Hepatocyte (in vitro differentiated cells): ENCODE measurements around the gene RGCC. TPM values are rescaled to one million over a fixed set of nuclear protein-coding genes. Genes with fewer than 3 reads are reported as not detected.

Experiments used
- DNase-seq: peaks from one replicate; pipeline ENCODE4 v3.0.0-alpha.2; 2016; ENCODE audit warnings: low spot score
- H2AFZ ChIP-seq: fragments of 200-600 bp; sonication (generic); 2 replicates; pipeline ENCODE4 v1.6.0; 2016; ENCODE audit warnings: antibody characterized with exemption, mild to moderate bottlenecking
- H3K27ac ChIP-seq: fragments of 200-600 bp; sonication (generic); 2 replicates; pipeline ENCODE4 v1.5.1; 2016; ENCODE audit warnings: mild to moderate bottlenecking
- H3K27me3 ChIP-seq: fragments of 200-600 bp; sonication (generic); 2 replicates; pipeline ENCODE4 v1.6.1; 2016
- H3K36me3 ChIP-seq: fragments of 200-600 bp; sonication (generic); replicated peaks from 2 replicates; pipeline ENCODE4 v1.5.1; 2016; ENCODE audit warnings: low read depth; ENCODE audit not compliant: insufficient read depth
- H3K4me1 ChIP-seq: fragments of 200-600 bp; sonication (generic); 2 replicates; pipeline ENCODE4 v1.5.1; 2016; ENCODE audit warnings: mild to moderate bottlenecking, moderate library complexity; ENCODE audit not compliant: insufficient read depth
- H3K4me2 ChIP-seq: fragments of 200-600 bp; sonication (generic); 2 replicates; pipeline ENCODE4 v1.6.0; 2016
- H3K4me3 ChIP-seq: fragments of 200-600 bp; sonication (generic); 2 replicates; pipeline ENCODE4 v1.5.1; 2016; ENCODE audit warnings: mild to moderate bottlenecking
- H3K79me2 ChIP-seq: fragments of 200-600 bp; sonication (generic); 2 replicates; pipeline ENCODE4 v1.6.0; 2017; ENCODE audit warnings: mild to moderate bottlenecking
- H3K9me2 ChIP-seq: fragments of 200-600 bp; sonication (generic); replicated peaks from 2 replicates; pipeline ENCODE4 v1.6.0; 2017; ENCODE audit warnings: mild to moderate bottlenecking; ENCODE audit not compliant: insufficient read depth
- H3K9me3 ChIP-seq: fragments of 200-600 bp; sonication (generic); 2 replicates; pipeline ENCODE4 v1.5.1; 2016; ENCODE audit warnings: low read depth, mild to moderate bottlenecking
- H4K20me1 ChIP-seq: fragments of 200-600 bp; sonication (generic); 2 replicates; pipeline ENCODE4 v1.6.0; 2016; ENCODE audit warnings: mild to moderate bottlenecking; ENCODE audit not compliant: insufficient read depth, poor library complexity, severe bottlenecking
- CTCF ChIP-seq: fragments of 200-600 bp; sonication (generic); IDR thresholded peaks from 2 replicates; pipeline ENCODE4 v1.5.1; 2016; ENCODE audit warnings: antibody characterized with exemption, mild to moderate bottlenecking; ENCODE audit not compliant: poor library complexity
- EZH2 ChIP-seq: fragments of 200-600 bp; sonication (generic); IDR thresholded peaks from 2 replicates; pipeline ENCODE4 v1.6.1; 2016; ENCODE audit warnings: antibody characterized with exemption, mild to moderate bottlenecking, borderline replicate concordance
- EZH2phosphoT487 ChIP-seq: fragments of 200-600 bp; sonication (generic); IDR thresholded peaks from one replicate; pipeline ENCODE4 v1.6.1; 2018; ENCODE audit warnings: antibody characterized with exemption, mild to moderate bottlenecking, low read depth, moderate library complexity; ENCODE audit not compliant: unreplicated experiment, severe bottlenecking
- WGBS: methylation state at CpG from one replicate; pipeline ENCODE4 v1.1.6; 2016; ENCODE audit warnings: low lambda C conversion rate; ENCODE audit errors: missing lambda C conversion rate; 5-methylcytosine and 5-hydroxymethylcytosine counted together
- polyA plus RNA-seq: library from polyadenylated mRNA; unstranded; fragments of >200 nt; fragmentation: Nextera tagmentation; extraction: Ambion mirVana; gene quantifications from 2 replicates; pipeline ENCODE4 v1.2.1, GENCODE V29; 2016
- total RNA-seq: library from RNA; depleted of rRNA; stranded (reverse); fragments of >200 nt; gene quantifications from 2 replicates; pipeline ENCODE4 v1.2.3, GENCODE V29; 2014

The RGCC gene
- total and polyA plus RNA-seq, 2 experiments from 2014 or later, result 8.1 to 19.9 TPM

GRCh38 chr13:41463838-41464602 is 6.7 kb downstream of the RGCC start:
- 97% methylated on average over 11 of the region's 11 CpGs for WGBS
- Histone ChIP-seq H3K4me1 (no peaks in the 10 kb centered on the region), H2AFZ (no peak overlapping the region), H3K9me3 (no peaks in the 10 kb centered on the region), H3K4me2 (no peak overlapping the region), H4K20me1 (no peaks in the 10 kb centered on the region), H3K79me2 (no peaks in the 10 kb centered on the region), H3K27me3 (peaks cover 15% of the 10 kb centered on the region), H3K9me2 (no peaks in the 10 kb centered on the region), H3K4me3 (no peak overlapping the region), H3K27ac (no peak overlapping the region), H3K36me3 (no peaks in the 10 kb centered on the region)
- DNase-seq, result no peak
- TF ChIP-seq CTCF (no peak), EZH2 (no peak), EZH2phosphoT487 (no peak)

DNA sequence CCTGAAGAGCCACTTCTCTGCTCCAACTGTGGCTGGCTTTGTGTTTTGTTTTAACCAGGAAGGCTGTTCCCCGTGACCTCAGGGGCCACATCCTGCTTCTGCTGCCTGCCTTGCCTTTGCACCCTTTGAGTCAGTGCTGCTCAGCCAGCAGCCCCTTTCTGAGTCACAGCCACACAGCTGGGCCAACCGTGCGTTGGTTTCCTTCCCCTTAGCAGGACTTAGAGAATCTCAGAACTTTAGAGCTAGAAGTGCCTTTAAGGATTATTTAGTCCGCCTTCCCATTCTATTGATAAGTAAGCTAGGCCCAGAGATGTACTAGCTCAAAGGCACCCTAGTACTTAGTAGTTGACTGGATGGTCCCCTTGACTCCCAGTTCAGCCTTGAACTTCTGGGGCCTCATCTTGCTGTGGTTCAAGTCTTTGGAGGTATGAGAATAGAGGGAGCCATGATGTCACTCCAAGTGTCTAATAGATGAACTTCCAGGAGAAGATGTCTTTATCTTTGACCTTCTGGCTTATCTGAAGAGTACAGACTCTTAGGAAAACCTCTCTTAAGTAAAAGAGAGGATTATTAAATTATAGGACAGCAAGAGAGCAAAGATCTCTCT is 8.0 kb downstream of the RGCC start:
- DNase-seq, result no peak
- TF ChIP-seq EZH2, result no peak
- TF ChIP-seq CTCF, result no peak
- TF ChIP-seq EZH2phosphoT487, result no peak
- H3K9me2 ChIP-seq, result no peaks in the 10 kb centered on the region
- H3K4me3 ChIP-seq, result no peak overlapping the region
- H3K4me1 ChIP-seq, result no peaks in the 10 kb centered on the region
- H3K27ac ChIP-seq, result no peak overlapping the region
- 93% methylated on average over 4 of the region's 4 CpGs for WGBS
- no peaks in the 10 kb centered on the region for H4K20me1 ChIP-seq
- H2AFZ ChIP-seq, result no peak overlapping the region
- no peak overlapping the region for H3K4me2 ChIP-seq
- H3K36me3 ChIP-seq, result no peaks in the 10 kb centered on the region
- H3K27me3 ChIP-seq, result peaks cover 2% of the 10 kb centered on the region
- H3K79me2 ChIP-seq, result no peaks in the 10 kb centered on the region
- no peaks in the 10 kb centered on the region for H3K9me3 ChIP-seq

GRCh38 chr13:41465898-41466320 is 8.6 kb downstream of the RGCC start:
- Histone ChIP-seq H3K36me3 (no peaks in the 10 kb centered on the region), H3K27me3 (no peaks in the 10 kb centered on the region), H3K79me2 (no peaks in the 10 kb centered on the region), H3K9me2 (no peaks in the 10 kb centered on the region), H3K27ac (no peak overlapping the region), H3K4me2 (no peak overlapping the region), H4K20me1 (no peaks in the 10 kb centered on the region), H2AFZ (no peak overlapping the region), H3K9me3 (no peaks in the 10 kb centered on the region), H3K4me1 (no peaks in the 10 kb centered on the region), H3K4me3 (no peak overlapping the region)
- no peak for DNase-seq
- WGBS, result 100% methylated on average over 1 of the region's 1 CpG
- TF ChIP-seq EZH2phosphoT487 (no peak), CTCF (no peak), EZH2 (no peak)
